C4-2B (cell line): Measurements from ENCODE around the gene CD34.

Source experiments
- CTCF ChIP-seq: fragments of 450-650 bp; conservative IDR thresholded peaks from 2 replicates; pipeline ENCODE4 v1.5.1; 2017; ENCODE audit warnings: mild to moderate bottlenecking
- ZFX ChIP-seq: fragments of 450-650 bp; IDR thresholded peaks from 2 replicates; pipeline ENCODE4 v1.6.1; 2017

- TF ChIP-seq CTCF (no peak), ZFX (no peak)
Measured at GRCh38 chr1:207901041-207901653, 9.8 kb downstream of the CD34 start.
